HG02981 (cell line): ENCODE data around the gene FEZF2.

Experiments used
- ATAC-seq: cut with Tn5 transposase; IDR thresholded peaks from one replicate; pipeline ENCODE4 v1.9.1; 2021; ENCODE audit warnings: mild to moderate bottlenecking, moderate library complexity; ENCODE audit not compliant: unreplicated experiment

The FEZF2 gene

GRCh38 chr3:62332835-62333244 lies 40.5 kb downstream of the FEZF2 start:
- no peak for ATAC-seq

- no peak for ATAC-seq
Measured at GRCh38 chr3:62332017-62332416, 41.3 kb downstream of the FEZF2 start.

- no peak for ATAC-seq
Measured at GRCh38 chr3:62329971-62330370, 43.4 kb downstream of the FEZF2 start.

GRCh38 chr3:62325896-62326295 lies 47.5 kb downstream of the FEZF2 start:
- ATAC-seq: no peak

GRCh38 chr3:62323241-62323640 lies 50.1 kb downstream of the FEZF2 start:
- no peak for ATAC-seq
